ENCODE data around the gene RNU6-8. TPM values are rescaled to one million over a fixed set of nuclear protein-coding genes. Genes with fewer than 3 reads are reported as not detected.
A peak's percentile ranks its signal among the peaks of the same experiment; 100 is the strongest.

RNU6-8 gene
- total and polyA plus RNA-seq, 11 donors = not detected

DNA sequence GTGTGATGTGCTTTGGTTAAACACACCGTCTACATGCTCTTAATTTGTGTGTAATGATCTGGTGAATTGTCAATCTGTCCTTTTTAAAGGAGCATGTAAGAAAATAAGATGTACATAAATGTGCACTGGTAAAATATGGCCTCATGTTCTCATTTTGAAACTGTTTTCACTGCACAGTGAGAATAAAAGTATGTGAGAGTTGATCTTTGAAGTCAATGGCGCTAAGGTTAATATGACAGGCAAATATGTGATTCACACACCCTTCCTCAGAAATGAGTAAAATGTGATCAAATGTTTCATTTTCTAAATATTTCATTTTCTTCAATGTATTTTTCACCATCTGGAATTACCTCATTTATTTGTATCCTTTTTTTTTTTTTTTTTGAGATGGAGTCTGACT, 9.5 kb downstream of the RNU6-8 start:
- no peaks in the 10 kb centered on the region for H3K27me3 ChIP-seq
- intact Hi-C loops (cut with DNase I) = no loop called here
- DNase-seq = no peak
- peaks cover 0 to 4% (median 0%) of the 10 kb centered on the region in 12 donors for H3K4me1 ChIP-seq
- H3K36me3 ChIP-seq = no peaks in the 10 kb centered on the region
- 92 to 97% (median 95%) methylated on average over 2 of the region's 2 CpGs for WGBS, 4 donors
- H3K4me3 ChIP-seq = no peak overlapping the region
- ATAC-seq = no peak
- H3K9me3 ChIP-seq = no peaks in the 10 kb centered on the region
- H3K27ac ChIP-seq = no peak overlapping the region
- TF ChIP-seq, protein P1, sequence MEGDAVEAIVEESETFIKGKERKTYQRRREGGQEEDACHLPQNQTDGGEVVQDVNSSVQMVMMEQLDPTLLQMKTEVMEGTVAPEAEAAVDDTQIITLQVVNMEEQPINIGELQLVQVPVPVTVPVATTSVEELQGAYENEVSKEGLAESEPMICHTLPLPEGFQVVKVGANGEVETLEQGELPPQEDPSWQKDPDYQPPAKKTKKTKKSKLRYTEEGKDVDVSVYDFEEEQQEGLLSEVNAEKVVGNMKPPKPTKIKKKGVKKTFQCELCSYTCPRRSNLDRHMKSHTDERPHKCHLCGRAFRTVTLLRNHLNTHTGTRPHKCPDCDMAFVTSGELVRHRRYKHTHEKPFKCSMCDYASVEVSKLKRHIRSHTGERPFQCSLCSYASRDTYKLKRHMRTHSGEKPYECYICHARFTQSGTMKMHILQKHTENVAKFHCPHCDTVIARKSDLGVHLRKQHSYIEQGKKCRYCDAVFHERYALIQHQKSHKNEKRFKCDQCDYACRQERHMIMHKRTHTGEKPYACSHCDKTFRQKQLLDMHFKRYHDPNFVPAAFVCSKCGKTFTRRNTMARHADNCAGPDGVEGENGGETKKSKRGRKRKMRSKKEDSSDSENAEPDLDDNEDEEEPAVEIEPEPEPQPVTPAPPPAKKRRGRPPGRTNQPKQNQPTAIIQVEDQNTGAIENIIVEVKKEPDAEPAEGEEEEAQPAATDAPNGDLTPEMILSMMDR (IDR thresholded peaks at IDR 0.05) = no peak
- no peak for TF ChIP-seq POLR2A (IDR thresholded peaks at IDR 0.05)

DNA sequence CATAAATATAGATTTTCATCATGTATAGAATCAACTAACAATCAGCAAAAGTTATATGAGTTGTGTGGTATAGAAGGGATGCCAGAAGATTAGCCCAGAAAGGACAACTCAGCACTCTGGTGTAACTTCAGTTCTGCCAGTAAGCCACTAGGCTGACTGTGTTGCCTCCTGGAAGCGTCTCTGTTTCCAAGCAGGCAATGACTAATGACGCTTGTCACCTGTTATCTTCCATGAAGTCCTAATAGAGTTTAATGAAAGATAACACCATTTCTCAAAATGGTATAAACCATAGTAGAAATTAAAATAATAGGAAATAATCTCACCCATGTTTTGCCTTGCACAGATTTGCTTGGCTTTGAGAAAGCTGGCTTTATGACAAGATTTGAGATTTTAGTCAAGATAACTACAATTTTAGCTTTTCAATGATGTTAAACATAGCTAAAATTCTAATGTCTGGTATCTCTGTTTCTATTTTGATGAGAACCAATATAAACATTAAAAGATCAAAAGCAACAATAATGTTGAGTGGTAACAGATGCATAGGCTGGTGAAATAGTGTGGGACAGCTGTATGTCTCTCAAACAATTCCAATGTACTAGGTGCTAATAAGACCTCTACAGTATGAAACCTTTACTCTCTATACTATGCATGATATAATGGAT, 10.2 kb downstream of the RNU6-8 start:
- no peak overlapping the region for H3K27ac ChIP-seq
- no peak for TF ChIP-seq POLR2A (IDR thresholded peaks at IDR 0.05)
- TF ChIP-seq, protein P1 (IDR thresholded peaks at IDR 0.05) = no peak
- intact Hi-C loops (cut with DNase I) = no loop called here
- ATAC-seq (no peak), DNase-seq (no peak)
- no peaks in the 10 kb centered on the region for H3K36me3 ChIP-seq
- H3K27me3 ChIP-seq = no peaks in the 10 kb centered on the region
- H3K4me1 ChIP-seq = peaks cover 0 to 4% (median 0%) of the 10 kb centered on the region in 12 donors
- H3K4me3 ChIP-seq = no peak overlapping the region
- WGBS, 4 donors = 80 to 85% (median 83%) methylated on average over 2 of the region's 2 CpGs
- no peaks in the 10 kb centered on the region for H3K9me3 ChIP-seq

DNA sequence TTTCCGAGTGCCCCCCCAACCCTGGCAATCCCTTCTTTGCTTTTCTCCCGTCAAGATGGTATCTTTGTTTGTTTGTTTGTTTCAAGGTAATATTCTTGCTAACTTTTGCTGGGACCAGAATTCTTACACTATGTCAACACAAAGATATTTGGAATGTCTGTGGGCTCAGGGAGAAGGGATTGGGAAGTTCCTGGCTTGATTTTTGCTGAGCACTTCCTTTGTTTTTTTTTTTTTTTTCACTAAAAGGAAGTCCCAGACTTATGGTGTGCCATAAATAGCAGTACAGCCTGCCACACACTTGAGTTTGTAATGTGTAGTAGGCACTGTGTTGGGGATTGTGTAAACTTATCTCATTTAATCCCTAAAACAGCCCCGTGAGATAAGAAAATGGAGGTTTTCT, 12.4 kb downstream of the RNU6-8 start:
- WGBS, 4 donors = 47 to 63% (median 55%) methylated on average over 3 of the region's 3 CpGs
- no peaks in the 10 kb centered on the region for H3K27me3 ChIP-seq
- ATAC-seq = peak in 3 of 4 donors; percentile 41
- intact Hi-C loops (cut with DNase I) = no loop called here
- H3K4me3 ChIP-seq = no peak overlapping the region
- TF ChIP-seq POLR2A (IDR thresholded peaks at IDR 0.05) = no peak
- TF ChIP-seq, protein P1 (IDR thresholded peaks at IDR 0.05) = no peak
- no peaks in the 10 kb centered on the region for H3K36me3 ChIP-seq
- DNase-seq = no peak
- H3K27ac ChIP-seq = no peak overlapping the region
- peaks cover 0 to 4% (median 0%) of the 10 kb centered on the region in 12 donors for H3K4me1 ChIP-seq
- peaks cover 0 to 4% (median 0%) of the 10 kb centered on the region in 12 donors for H3K9me3 ChIP-seq

DNA sequence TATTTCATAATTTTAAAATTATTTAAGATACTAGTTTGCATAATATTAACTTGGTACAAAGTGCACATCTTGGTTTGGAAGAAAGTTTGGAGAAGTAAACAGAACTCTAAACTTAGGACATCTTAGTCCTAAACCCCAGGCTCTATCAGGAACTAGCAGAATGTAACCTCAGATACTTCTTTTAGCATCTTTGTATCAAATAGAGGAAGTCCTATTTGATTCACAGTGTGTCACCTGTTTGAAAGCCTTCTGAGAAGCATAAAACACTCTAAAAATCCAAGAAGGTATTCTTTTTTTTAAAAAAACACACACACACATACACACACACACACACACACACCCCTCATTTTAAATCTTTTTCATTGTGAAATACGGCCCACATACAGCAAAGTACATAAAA, 13.3 kb downstream of the RNU6-8 start:
- no peak overlapping the region for H3K4me3 ChIP-seq
- WGBS, 4 donors = 84 to 97% (median 92%) methylated on average over 1 of the region's 1 CpG
- DNase-seq = no peak

More for the DNA sequence above, 13.3 kb downstream of the RNU6-8 start:
- no peak for ATAC-seq
- Histone ChIP-seq H3K9me3 (peaks cover 0 to 13% (median 5%) of the 10 kb centered on the region in 12 donors), H3K36me3 (no peaks in the 10 kb centered on the region), H3K27me3 (no peaks in the 10 kb centered on the region), H3K27ac (no peak overlapping the region), H3K4me1 (peaks cover 0 to 4% (median 0%) of the 10 kb centered on the region in 12 donors)
- intact Hi-C loops (cut with DNase I) = no loop called here
- TF ChIP-seq POLR2A (IDR thresholded peaks at IDR 0.05) = no peak
- TF ChIP-seq, protein P1 (IDR thresholded peaks at IDR 0.05) = no peak
